HFF-Myc (cell line): ENCODE results near the gene NMT1.

ENCODE experiments used
- DNase-seq: peaks from one replicate; pipeline ENCODE4 v3.0.0-alpha.2; 2011; ENCODE audit warnings: low read depth; ENCODE audit errors: extremely low read depth
- H3K4me3 ChIP-seq: replicated peaks from 2 replicates; pipeline ENCODE4 v1.5.1; 2011; ENCODE audit warnings: low read depth, mild to moderate bottlenecking, control low read depth, low read length
- CTCF ChIP-seq: IDR thresholded peaks from 2 replicates; pipeline ENCODE4 v1.5.1; 2012; ENCODE audit warnings: mild to moderate bottlenecking, low read depth, low read length, control low read depth; ENCODE audit errors: missing control alignments

Gene NMT1

DNA sequence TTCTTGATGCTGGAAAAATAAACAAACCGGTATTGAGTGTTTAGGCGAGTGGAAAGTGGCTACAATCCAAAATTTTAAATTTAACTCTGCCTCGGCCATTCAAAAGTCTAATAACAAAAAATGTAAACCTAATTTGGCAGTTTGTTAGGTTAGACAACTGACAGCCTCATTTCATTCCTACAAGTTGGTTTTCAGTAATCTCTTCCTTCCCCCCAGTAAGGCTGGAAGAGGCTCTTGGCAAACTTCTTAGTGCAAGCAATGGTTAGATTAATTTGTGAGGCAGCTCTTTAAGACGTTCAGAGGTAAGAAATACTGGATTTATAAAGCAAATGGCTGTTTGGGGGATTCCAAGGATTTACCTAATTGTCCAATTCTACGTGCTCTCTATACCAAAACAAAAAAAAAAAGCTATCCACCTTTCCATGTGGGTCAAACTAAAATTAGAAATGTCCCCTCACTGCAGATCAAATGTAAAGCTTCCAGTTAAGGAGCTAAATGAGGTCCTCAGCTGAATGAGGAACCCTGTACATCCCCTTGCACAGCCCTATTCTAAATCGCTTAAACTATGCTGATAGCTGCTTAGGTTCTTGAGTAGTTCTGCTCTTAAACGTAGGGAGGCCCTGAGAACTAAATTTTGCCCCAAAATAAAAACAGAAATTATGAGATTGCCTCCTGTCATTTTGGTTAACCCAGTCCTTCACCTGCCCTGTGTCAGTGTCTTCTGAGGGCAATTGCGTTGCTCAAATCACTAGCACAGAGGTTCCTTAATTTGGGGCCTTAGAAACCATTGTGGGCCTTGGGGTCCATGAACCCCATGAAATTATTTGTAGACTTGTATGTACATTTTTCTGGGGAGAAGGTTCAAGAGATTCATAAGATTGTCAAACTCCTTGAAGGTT, 90.0 kb downstream of the NMT1 start:
- no peak for DNase-seq
- no peak for TF ChIP-seq CTCF
- peak overlapping the region; percentile 89 for H3K4me3 ChIP-seq

GRCh38 chr17:45155029-45155428, 93.9 kb downstream of the NMT1 start:
- no peak overlapping the region for H3K4me3 ChIP-seq
- DNase-seq = no peak
- no peak for TF ChIP-seq CTCF

GRCh38 chr17:45155483-45155882, 94.4 kb downstream of the NMT1 start:
- no peak for TF ChIP-seq CTCF
- no peak overlapping the region for H3K4me3 ChIP-seq
- no peak for DNase-seq

GRCh38 chr17:45156242-45156641, 95.1 kb downstream of the NMT1 start:
- DNase-seq = no peak
- no peak for TF ChIP-seq CTCF
- H3K4me3 ChIP-seq = no peak overlapping the region
